IPS DF 6.9 (cell line): ENCODE data around the gene TUSC1.
"Not testable (repeated sequence)": the region's sequence is repeated elsewhere in the genome, so short reads cannot be mapped to it uniquely, and the experiment has no call there.

Experiments used
- DNase-seq: peaks from one replicate; pipeline ENCODE4 v3.0.0-alpha.2; 2013; ENCODE audit warnings: low read depth, low spot score
- H3K27ac ChIP-seq: one replicate; pipeline ENCODE4 v1.5.1; 2013; ENCODE audit warnings: low read length, control low read depth
- H3K27me3 ChIP-seq: 2 replicates; pipeline ENCODE4 v1.6.1; 2013; ENCODE audit warnings: mild to moderate bottlenecking, low read length; ENCODE audit not compliant: control insufficient read depth, insufficient read depth
- H3K36me3 ChIP-seq: 2 replicates; pipeline ENCODE4 v1.6.1; 2013; ENCODE audit warnings: low read length; ENCODE audit not compliant: control insufficient read depth, insufficient read depth
- H3K4me1 ChIP-seq: 2 replicates; pipeline ENCODE4 v1.6.1; 2013; ENCODE audit warnings: low read length; ENCODE audit not compliant: control insufficient read depth, insufficient read depth
- H3K4me3 ChIP-seq: 2 replicates; pipeline ENCODE4 v1.5.1; 2013; ENCODE audit warnings: mild to moderate bottlenecking, low read length
- H3K9me3 ChIP-seq: 2 replicates; pipeline ENCODE4 v1.6.1; 2013; ENCODE audit warnings: low read length, inconsistent platforms; ENCODE audit not compliant: control insufficient read depth, insufficient read depth
- WGBS: extraction: QIAGEN DNeasy Blood & Tissue Kit; methylation state at CpG from one replicate; pipeline ENCODE4 v1.1.7; 2013; ENCODE audit warnings: mixed read lengths, missing lambda C conversion rate; ENCODE audit not compliant: insufficient read length, insufficient coverage; 5-methylcytosine and 5-hydroxymethylcytosine counted together

TUSC1 gene

GRCh38 chr9:25678147-25678666 is at the start of gene TUSC1:
TUSC1 (minus strand) TSS chr9:25678444; CDS start chr9:25678312, 132 bp downstream.
- Histone ChIP-seq H3K4me3 (peak within 1 kb of the TSS; percentile 67; the same call in 1 of the 2 replicates), H3K4me1 (no peaks in the 10 kb centered on the region; the same call in 1 of the 2 replicates), H3K27me3 (no peaks in the 10 kb centered on the region), H3K27ac (no peak within 1 kb of the TSS), H3K36me3 (no peaks in the 10 kb centered on the region), H3K9me3 (no peaks in the 10 kb centered on the region)
- peak; percentile 5 for DNase-seq
- no CpG with 5 or more reads among the region's 57 CpGs for WGBS

GRCh38 chr9:25726871-25727410 is 48.7 kb upstream of the TUSC1 start:
- WGBS = no CpG with 5 or more reads among the region's 2 CpGs
- no peak for DNase-seq

GRCh38 chr9:25724424-25724823 is 46.2 kb upstream of the TUSC1 start:
- no peak overlapping the region for H3K27ac ChIP-seq
- DNase-seq = no peak
- no CpG with 5 or more reads among the region's 3 CpGs for WGBS
- no peaks in the 10 kb centered on the region for H3K27me3 ChIP-seq
- no peak overlapping the region for H3K4me3 ChIP-seq
- no peaks in the 10 kb centered on the region for H3K4me1 ChIP-seq
- H3K36me3 ChIP-seq = no peaks in the 10 kb centered on the region
- no peaks in the 10 kb centered on the region for H3K9me3 ChIP-seq

More at GRCh38 chr9:25726871-25727410, 48.7 kb upstream of the TUSC1 start:
- Histone ChIP-seq H3K27ac (no peak overlapping the region), H3K4me3 (no peak overlapping the region), H3K4me1 (no peaks in the 10 kb centered on the region), H3K27me3 (no peaks in the 10 kb centered on the region), H3K9me3 (no peaks in the 10 kb centered on the region), H3K36me3 (no peaks in the 10 kb centered on the region)

- H3K36me3 ChIP-seq = no peaks in the 10 kb centered on the region
- DNase-seq = peak; percentile 50
These were observed 38.1 kb upstream of the TUSC1 start for GRCh38 chr9:25716220-25716872.

GRCh38 chr9:25709941-25710340 is 31.7 kb upstream of the TUSC1 start:
- H3K36me3 ChIP-seq = no peaks in the 10 kb centered on the region
- H3K27ac ChIP-seq = no peak overlapping the region
- H3K4me1 ChIP-seq = no peaks in the 10 kb centered on the region
- no peak overlapping the region for H3K4me3 ChIP-seq
- no peak for DNase-seq
- H3K9me3 ChIP-seq = no peaks in the 10 kb centered on the region
- H3K27me3 ChIP-seq = no peaks in the 10 kb centered on the region

More at GRCh38 chr9:25716220-25716872, 38.1 kb upstream of the TUSC1 start:
- no peaks in the 10 kb centered on the region for H3K9me3 ChIP-seq
- H3K4me1 ChIP-seq = peaks cover 1% of the 10 kb centered on the region; the same call in 1 of the 2 replicates
- H3K27me3 ChIP-seq = no peaks in the 10 kb centered on the region
- H3K4me3 ChIP-seq = no peak overlapping the region
- no CpG with 5 or more reads among the region's 6 CpGs for WGBS
- no peak overlapping the region for H3K27ac ChIP-seq

GRCh38 chr9:25704800-25705199 is 26.6 kb upstream of the TUSC1 start:
- Histone ChIP-seq H3K27me3 (no peaks in the 10 kb centered on the region), H3K36me3 (no peaks in the 10 kb centered on the region), H3K4me3 (no peak overlapping the region), H3K27ac (no peak overlapping the region), H3K9me3 (no peaks in the 10 kb centered on the region), H3K4me1 (no peaks in the 10 kb centered on the region)
- WGBS = no CpG with 5 or more reads among the region's 4 CpGs
- DNase-seq = no peak

GRCh38 chr9:25703701-25704357 is 25.6 kb upstream of the TUSC1 start:
- no peak for DNase-seq
- Histone ChIP-seq H3K4me3 (no peak overlapping the region), H3K36me3 (no peaks in the 10 kb centered on the region), H3K27me3 (no peaks in the 10 kb centered on the region), H3K9me3 (no peaks in the 10 kb centered on the region), H3K4me1 (no peaks in the 10 kb centered on the region), H3K27ac (no peak overlapping the region)
- WGBS = no CpG with 5 or more reads among the region's 2 CpGs

- H3K27me3 ChIP-seq = no peaks in the 10 kb centered on the region
- H3K4me1 ChIP-seq = no peaks in the 10 kb centered on the region
- no CpG with 5 or more reads among the region's 3 CpGs for WGBS
- H3K4me3 ChIP-seq = no peak overlapping the region
- no peak overlapping the region for H3K27ac ChIP-seq
- DNase-seq = no peak
- H3K9me3 ChIP-seq = no peaks in the 10 kb centered on the region
- H3K36me3 ChIP-seq = no peaks in the 10 kb centered on the region
These were observed 24.3 kb upstream of the TUSC1 start for GRCh38 chr9:25702536-25702935.

- H3K36me3 ChIP-seq, H3K4me1 ChIP-seq, H3K9me3 ChIP-seq, H3K27ac ChIP-seq, H3K4me3 ChIP-seq, DNase-seq, H3K27me3 ChIP-seq: not testable (repeated sequence)
- no CpG with 5 or more reads among the region's 3 CpGs for WGBS
These were observed 22.7 kb upstream of the TUSC1 start for GRCh38 chr9:25700899-25701298.

GRCh38 chr9:25700430-25700829 is 22.2 kb upstream of the TUSC1 start:
- no peak for DNase-seq
- Histone ChIP-seq H3K4me1 (no peaks in the 10 kb centered on the region), H3K27me3 (no peaks in the 10 kb centered on the region), H3K4me3 (no peak overlapping the region), H3K36me3 (no peaks in the 10 kb centered on the region), H3K9me3 (no peaks in the 10 kb centered on the region), H3K27ac (no peak overlapping the region)
